Stimulated activated naive CD4-positive, alpha-beta T cell (primary cell): ENCODE results near the gene CASP7.

Experiments
- DNase-seq, 6 experiments: peaks; one replicate each; lab custom pipeline; 2025; lab: John Stamatoyannopoulos, UW

Gene CASP7

DNA sequence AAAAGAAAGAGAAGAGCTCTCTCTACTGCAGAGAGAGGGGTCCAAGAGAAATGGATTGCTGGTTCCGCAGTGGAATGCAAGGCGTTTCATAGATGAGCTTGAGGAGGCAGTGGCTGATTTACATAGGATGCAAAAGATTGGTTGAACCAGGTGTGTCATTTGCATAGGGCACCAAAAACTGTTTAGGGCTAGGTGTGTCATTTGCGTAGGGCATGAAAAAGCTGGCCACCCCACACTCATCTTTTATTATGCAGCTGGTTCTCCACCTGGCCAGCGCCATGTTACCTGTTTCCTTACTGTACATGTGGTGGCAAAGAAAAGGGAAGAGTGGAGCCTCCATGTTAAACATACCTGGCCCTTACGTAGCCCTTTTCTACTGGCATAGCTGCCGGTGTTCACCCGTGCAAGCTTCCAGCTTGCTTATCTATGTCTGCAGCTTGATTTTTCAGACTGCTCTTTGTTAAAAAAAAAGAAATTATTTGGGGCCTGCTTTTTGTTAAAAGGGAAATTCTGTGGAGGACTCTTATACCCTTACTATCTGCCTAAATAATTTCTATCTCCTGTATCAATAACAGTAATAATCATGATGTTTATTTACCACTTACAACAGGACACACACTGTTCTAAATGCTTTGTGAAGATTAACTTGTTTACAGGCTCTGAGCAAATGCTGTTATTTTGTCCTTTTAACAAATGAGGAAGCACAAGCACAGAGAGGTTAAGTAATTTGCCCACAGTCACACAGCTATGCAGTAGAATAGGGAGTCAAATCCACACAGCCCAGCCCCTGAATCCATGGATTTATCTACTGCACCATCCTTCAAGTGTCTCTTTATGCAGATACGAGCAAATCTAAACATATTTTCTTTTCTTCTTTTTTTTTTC is 33.3 kb downstream of the CASP7 start:
- DNase-seq, result no peak

DNA sequence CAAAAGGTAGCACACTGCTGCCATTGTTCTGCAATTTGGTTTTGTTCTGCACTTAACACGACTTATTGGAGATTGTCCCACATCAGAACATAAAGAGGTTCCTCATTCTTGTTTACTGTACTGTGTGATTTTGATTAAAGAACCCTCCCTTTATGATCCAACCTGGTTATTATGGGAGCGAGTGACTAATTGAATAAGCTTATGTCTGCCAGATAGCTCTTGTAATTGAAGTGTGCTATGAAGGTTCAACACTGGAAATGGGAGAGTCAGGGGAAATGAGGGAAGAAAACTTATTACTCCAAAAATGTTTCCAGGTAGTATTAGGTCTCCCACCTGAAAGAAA is 33.9 kb downstream of the CASP7 start:
- DNase-seq, result no peak

DNA sequence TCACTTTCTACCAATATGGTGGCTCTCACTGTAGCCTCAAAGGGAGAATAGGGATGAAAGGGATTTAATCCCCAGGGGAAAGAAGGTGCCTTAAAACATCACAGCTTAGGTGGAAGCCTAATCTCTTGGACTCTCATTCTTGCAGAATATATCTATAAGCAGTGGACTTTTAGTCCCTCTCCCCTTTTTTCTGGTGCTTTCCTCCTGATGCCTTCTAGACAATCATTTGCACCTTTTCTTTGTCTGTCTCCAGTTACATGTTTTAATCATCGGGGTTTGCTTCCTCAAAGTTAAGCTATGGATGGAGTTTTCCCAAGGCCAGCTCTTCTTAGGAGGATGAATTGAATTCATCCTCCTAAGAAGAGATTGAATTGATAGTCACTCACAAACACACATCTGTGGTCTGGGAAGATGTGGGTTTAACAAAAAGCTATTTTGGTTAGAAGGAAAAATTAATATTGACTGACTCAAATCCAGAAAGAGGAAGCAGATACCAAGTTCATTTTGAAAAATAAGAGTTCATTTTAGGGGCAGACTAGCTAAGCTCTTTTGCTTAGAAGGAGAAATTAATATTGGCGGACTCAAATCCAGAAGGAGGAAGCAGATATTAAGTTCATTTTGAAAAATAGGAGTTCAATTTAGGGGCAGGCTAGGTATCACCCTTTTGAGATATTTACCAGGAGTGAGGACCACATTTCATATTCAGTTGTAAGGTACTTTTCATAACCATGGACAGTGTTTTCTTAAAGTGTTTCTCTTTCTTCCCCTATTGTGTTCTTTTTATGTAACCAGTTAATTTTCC is 36.6 kb downstream of the CASP7 start:
- DNase-seq, result no peak

DNA sequence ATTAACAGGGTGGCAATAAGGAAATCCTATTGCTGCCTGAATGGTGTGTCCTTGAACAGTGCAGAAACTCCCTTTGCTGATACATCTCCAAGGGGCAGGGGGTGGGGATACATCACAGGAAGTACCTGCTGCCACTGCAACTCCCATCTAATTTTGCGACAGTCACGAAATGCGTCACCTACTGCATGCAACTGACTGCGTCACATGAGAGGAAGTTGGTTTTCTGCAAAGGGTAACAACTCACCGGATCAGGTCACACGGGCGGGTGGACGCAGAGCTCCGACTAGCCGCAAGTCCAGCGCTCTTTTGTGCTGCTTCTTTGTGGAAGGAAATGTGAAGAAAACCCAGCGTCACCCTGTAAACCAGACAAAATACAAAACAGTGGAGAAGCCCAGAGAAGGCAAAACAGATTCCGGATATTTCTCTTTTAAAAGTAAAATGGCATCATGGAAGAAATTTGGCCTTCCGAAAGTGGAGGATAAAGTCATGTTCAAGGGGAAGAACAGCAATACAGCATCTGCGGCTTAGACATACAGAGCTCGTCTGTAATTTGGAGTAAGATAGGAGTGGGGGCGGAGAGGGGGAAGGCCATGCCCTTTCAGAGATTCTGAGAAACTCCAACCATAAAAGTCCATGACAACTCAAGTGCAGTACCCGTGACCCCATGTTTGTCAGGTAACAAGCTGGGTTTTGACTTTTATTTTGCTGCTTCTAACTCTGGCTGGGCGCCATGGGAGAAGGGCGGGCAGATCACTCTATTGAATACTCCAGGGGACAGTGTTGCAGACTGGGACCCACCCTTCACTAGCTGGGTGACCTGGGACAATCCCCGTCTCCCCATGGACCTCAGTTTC is 39.5 kb downstream of the CASP7 start:
- no peak for DNase-seq

DNA sequence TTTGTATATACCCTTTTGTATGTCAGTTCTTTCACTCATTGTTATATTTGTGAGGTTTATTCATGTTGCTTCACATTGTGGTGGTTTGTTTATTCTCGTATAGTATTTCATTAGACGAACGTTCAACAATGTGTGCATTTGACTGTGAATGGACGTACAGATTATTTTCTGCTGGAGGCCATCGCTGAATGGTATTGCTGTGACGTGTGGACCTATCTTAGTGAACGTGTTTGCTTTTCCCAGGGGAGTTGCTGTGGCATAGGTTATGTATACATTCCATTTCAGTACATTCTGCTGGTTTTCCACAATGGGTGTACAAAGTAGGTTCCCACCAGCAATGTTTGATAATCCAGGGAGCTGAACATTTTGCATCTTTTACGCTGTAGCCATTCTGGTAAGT is 40.7 kb downstream of the CASP7 start:
- DNase-seq, result no peak

DNA sequence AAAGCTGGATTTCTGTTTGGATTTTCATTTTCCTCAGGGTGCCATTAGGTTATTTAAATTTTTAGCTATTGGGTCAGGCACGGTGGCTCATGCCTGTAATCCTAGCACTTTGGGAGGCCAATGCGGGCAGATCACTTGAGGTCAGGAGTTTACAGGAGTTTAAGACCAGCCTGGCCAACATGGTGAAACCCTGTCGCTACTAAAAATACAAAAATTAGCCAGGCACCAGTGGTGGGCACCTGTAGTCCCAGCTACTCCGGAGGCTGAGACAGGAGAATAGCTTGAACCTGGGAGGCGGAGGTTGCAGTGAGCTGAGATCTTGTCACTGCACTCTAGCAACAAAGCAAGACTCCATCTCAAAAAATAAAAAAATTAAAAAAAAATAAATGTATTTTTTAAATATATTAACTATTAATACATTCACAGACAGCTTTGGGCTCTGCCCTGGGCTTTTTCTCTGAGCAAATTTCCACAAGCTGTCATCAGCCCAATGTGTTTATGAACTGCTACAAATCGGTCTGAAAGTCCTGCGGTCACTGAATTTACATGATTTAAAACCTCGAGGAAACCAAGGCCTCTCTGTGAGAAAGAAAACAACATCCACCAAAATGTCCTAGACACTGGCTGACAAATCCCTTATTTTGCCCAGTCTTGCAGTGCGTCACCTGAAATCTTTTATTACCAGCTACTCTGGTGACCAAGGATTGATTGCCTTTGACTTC is 52.6 kb downstream of the CASP7 start:
- DNase-seq, result no peak

DNA sequence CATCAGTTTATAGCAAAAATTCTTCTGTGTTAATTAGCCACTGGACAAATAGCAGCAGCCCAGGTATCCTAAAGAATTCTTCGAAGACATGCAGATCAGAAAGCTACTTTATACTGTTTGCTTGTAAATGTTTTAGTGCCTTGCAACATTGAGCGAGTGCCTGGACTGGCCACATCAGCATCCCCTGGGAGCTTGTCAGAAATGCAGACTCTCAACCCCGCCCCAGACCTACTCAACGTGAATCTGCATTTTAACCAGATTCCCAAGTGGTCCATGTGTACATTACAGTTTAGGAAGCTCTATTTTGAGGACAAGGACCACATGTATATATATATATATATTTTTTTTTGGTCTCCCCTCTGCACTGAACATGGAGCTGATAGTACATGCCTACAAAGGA is 53.3 kb downstream of the CASP7 start:
- no peak for DNase-seq

DNA sequence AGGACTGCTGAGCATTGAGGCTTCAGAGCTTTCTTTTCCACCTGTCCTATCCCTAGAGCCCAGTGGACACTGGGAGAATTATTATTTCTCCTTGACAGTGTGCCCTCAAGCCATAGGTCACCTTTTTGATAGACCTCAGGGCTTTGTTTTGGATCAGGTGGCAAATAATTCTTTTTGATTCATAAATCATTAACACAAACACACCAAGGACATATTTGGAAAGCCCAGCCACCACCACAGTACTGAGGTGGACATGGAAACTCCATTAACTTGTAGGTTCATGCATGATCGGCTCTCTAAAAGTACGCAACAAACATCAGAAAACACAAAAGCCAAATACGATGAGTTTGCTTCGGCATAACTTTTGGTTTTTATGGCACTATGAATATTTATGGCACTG is 53.9 kb downstream of the CASP7 start:
- no peak for DNase-seq

DNA sequence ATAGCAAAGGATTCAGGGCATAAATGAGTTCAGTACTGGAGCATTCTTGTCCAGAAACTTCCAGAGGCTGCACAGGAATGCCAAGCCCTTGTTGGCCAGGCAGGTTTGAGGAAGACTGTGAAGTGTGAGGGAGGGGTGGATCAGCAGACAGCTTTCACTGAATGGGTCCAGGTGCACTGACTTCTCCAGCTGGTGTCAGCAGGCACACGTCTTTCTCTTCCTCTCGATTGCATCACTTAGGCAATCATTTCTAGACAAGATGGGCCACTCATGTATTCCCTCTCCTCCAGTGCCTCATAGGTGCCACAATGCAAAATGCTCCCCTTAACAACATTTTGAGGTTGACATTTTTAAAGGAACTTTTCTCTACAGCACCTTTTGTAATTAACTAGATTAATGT is 56.2 kb downstream of the CASP7 start:
- no peak for DNase-seq

DNA sequence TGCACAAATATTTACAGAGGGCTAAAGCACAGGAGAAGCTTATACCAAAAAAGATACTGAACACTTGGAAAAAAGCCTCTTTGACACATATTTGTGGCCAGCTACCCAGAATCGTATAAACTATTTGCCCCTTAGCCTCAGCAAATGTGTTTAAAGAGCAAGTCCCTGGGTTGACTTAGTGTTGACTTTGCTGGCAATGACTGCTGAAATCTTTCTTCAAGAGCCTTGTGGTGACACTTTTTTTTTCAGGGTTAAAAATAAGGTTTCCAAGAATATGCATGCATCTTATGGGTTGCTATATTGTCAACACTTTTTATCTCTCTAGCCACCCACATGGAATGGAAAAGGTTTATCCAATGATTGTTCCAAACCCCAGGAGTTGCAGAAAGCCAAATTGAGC is 56.9 kb downstream of the CASP7 start:
- DNase-seq, result no peak

DNA sequence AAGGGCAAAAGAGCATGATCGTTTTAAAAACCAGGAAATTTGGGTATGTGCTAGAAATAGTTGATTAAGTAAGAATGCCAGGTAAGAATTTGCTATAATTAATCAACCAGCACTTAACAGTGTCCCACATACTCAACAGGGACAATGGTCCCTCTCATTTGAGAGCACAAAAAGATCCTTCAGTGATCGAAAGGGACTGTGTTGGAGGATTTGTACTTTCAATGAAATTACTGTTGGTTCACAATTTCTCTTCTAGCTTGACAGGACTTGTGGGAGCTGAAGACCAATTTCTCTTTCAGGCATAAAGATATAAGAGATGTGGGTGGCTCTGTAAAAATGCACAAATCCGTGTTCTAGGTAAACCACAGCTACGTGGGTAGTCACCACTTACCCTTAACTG is 59.3 kb downstream of the CASP7 start:
- no peak for DNase-seq

DNA sequence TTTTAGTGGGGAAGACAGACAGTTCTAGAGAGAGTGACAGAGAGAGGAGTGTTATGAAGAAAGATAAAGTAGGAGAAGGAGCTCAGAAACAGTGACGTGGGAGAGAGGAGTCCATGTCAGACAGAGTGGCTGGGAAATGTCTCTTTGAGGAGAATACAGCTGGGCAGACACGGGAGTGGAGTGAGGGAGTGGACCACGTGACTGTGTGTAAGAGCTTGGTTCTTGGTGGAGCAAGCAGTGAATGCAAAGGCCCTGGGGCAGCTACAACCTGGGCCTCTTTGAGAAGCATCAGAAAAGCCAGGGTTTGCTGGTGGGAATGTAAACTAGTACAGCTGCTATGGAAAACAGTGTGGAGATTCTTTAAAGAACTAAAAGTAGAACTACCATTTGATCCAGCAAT is 59.9 kb downstream of the CASP7 start:
- no peak for DNase-seq

DNA sequence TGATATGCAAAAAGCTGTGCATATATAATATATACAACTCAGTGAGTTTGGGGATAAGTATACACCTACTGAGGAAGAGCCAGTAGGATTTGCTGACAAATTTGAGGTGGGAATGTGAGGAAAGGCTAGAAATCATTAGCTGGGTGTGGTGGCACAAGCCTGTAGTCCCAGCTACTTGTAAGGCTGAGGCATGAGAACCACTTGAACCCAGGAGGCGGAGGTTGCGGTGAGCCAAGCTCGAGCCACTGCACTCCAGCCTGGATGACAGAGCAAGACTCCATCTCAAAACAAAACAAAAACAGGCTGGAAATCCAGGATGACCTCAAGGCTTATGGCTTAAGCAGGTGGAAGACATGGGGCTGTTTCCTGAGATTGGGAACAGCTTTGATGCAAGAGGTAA is 61.1 kb downstream of the CASP7 start:
- no peak for DNase-seq

DNA sequence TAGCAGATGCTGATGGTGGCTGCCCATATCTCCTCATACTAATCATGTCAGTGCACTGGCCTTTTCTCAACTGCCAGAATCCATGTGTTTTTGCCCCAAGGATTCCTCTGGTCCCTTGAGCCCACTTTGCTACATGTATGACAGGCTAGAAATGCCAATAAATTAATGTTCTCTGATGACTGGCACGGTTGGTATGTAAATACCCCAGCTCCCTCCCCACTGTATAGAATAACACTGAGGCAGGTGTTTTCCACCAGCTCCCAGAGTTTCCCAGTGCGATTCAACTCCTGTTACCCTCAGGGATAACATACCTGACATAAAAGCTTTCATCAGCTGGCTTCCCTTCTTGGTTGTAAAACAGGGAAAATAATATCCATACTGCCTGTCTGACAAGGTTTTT is 62.8 kb downstream of the CASP7 start:
- DNase-seq, result no peak

DNA sequence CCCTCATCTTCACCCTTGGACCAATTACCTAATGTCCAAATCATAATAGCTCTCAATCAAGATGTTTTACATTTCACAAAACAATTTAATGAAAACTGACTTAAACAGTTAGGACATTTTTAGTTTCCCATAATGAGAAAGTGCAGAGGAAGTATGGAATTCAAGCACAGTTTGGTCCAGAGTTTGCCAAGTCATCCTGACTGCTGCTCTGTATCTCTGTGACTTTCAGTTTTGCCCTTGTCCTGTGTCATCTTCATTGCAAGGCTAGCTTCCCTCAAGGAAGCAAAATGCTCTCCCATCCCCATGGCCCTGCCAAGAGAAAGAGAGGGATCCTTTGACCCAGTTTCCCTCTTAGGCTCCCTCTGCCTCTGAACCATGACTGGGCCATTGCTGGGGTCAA is 63.9 kb downstream of the CASP7 start:
- DNase-seq, result no peak

DNA sequence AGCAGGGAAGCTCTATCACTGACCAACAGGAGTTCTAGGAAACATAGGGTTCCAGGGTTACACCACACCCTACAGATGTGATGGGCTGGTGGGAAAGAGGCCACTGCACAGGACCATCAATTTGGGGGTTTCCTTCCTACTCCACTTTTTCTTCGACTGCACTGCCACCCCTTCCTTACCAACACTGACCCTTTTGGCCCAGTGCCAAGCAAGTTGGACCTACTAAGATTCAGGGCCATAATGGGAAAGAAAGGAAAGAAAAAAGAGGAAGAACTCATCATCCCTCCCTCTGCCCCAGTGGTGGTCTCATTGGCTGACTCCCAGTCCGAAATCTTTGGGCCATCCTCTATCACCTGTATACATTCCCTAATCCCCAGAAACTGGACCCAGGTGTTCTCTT is 65.7 kb downstream of the CASP7 start:
- no peak for DNase-seq

DNA sequence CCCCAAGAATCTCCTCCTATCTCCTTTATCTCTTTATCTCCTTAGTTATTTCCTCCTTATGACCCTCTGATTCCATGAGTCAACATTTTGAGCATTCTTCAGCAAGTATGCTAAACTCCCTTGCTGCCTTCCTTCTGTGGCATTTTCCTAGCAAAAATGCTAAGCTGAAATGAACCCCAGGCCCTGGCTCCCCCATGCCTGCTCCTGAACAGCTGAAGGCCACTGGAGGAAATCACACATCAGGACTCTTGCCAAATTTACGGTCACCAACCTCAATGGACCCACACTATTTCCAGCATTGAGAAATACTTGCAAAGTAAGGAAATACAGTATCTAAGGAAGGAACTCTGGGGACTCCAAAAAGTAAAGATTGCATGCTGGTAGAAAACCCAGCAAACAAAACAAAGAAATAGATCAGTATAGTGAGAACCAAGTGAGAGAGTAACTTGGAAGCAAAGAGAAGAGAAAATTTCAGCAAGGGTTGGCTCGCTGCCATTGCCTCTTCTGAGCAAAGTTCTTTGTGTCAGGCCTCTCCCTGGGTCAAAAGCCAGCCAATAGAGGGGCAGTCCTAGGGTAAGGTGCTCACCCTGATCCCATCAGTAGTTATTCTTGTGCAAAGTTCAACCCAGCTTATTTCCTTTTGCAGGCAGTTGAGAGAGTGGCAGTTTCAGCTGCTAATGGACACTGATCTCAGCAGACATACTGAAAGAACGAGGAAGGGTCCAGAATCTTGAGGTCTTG is 66.7 kb downstream of the CASP7 start:
- DNase-seq, result no peak

DNA sequence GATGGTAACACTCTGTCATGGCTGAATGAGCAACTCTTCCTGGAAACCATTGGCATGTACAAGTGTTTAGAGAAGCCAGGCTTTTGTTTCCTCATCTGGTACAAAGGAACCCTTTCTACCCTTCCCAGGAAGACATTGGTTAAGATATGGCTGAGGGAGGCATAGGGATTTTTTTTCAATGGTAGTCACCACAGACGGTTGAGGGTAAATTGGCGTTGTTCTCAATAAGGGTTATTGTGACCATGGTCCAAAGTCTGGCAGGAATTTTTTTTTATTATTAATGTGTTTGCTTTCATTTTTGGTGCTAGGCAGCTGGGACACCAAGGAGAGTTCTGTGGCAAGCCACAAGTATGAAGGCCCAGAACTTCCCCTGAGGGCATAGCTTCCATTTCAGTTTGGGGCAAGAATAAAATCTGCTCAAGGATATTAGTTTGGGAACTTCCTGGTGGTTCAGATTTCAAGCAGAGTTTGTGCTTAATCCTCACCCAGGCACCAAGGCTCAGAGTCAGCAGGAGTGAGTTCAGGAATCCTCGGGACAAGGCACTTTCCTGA is 71.5 kb downstream of the CASP7 start, which contains the start of gene PLEKHS1:
TSS of gene PLEKHS1 (plus strand) at position 502 of the 552 bp plus-strand sequence. CDS start 3,596 bp downstream, outside the sequence.
- DNase-seq, result no peak

DNA sequence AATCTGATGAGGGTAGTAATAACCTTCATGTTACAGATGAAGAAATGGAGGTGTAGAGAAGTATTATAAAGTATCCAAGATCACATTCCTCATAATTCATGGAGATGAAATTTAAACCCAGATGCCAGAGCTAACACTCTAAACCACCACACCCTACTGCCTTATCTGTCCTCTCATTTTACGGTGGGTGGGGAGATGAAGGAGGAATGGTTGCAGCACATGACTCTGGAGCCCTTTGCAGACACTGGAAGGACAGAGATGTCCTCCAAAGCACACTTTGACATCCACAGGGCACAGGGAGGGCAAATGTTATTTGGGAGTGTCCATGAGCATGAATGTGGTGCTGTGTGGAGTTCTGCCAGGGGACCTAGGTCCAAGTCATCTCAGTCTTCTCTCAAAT is 72.8 kb downstream of the CASP7 start:
- no peak for DNase-seq

DNA sequence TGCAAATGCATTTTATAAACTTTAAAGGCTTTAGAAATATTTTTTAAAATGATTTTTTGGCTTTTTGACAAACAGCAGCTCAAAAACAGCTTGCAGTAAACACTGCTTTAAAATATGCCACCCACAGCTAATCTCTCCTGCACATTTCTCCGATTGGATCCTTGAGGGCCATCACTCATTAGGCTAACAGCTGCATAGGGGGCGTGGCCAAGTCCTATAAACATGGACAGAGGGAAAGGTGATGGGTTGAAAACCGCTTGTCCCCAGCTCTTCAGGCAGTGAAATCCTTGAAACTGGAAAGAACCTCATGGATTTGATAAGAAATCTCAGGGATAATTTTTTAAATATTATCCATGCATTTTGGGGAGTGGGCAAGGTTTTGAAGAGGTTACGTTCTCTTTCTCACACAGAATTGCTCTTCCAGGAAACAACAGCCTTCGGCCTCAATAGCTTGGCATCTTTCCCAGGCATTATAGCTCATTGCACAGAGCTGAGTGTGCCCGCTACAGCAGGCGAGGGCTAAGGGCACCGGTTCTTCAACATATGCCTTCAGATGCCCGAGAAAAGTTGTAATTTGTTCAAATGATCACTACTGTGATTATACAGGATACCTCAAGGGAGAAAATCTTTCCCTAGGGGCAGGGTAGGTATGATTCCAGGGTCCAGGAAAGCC is 73.4 kb downstream of the CASP7 start:
- DNase-seq, result no peak
